ENCODE results near the gene DBN1. TPM values are rescaled to one million over a fixed set of nuclear protein-coding genes. Genes with fewer than 3 reads are reported as not detected.

The DBN1 gene
- total and polyA plus RNA-seq, 2 donors (not counting 1 experiment from before 2014, with no cell fraction given) = 1.4 to 1.9 TPM

DNA sequence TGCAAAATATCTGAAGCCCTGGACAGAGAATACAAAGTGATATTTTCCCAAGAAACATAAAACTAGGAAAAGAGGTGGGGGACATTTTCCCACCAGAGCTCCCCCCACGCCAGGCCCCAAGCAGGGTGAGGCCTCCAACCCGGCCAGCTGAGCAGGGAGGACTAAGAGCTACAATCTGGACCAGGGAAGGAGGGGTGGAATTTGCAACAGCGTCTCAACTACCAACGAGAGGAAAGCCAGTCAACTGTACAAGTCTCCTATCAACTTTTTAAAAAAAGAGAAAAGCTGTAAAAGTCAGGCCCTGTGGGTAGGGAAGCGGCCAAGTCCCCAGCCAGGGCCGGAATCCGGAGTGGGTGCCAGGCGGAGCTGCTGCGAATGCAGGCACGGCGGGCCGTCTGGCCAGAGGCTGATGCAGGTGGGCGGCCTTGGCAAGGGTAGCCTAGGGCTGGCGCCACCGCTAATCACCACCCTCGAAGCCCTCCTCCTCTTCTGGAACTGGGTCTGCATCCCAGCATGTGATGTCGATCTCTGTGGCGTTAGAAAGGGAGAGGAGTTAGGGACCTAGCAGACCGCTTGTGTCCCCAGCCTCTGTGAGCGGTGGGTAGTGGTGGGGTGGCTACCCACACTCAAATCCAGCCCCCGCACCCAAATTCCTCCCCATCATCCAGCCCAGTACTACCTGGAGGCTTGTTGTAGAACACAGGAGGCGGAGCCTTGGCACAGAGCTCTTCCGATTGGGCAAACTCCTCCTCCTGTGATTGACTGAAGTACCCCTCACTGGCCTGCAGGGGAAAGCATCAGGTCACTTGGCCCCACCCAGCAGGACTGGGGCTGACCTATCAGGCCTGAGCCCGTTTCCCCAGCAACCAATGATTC, 16.2 kb downstream of the DBN1 start:
- no peak overlapping the region for H3K9ac ChIP-seq (ENCODE audit: low read length)
- Mint-ChIP-seq H3K4me3 (peak overlapping the region; percentile 39), H3K27ac (peak overlapping the region; percentile 61), H3K27me3 (no peaks in the 10 kb centered on the region), H3K4me1 (peaks cover 22% of the 10 kb centered on the region), H3K9me3 (ENCODE audit: insufficient read depth) (no peaks in the 10 kb centered on the region)
- peaks cover 11% of the 10 kb centered on the region for H3K79me2 ChIP-seq (ENCODE audit: control insufficient read depth, insufficient read depth, low read length)
- peaks cover 17 to 31% of the 10 kb centered on the region in 2 donors for H3K4me1 ChIP-seq (ENCODE audit: control insufficient read depth in 2 of 2, insufficient read depth in 2 of 2, low read length in 2 of 2)
- CTCF ChIA-PET = interaction anchor here (0.9 to 21.3 kb wide), 18 partner anchors 9 to 149 kb away, joined by 3 to 628 read pairs (median 4); partner anchors contain the start of genes DBN1, DOK3, F12 and GRK6
- H3K4me3 ChIP-seq (ENCODE audit: control extremely low read depth in 1 of 5, extremely low read depth in 1 of 5, insufficient read depth in 1 of 5, low read depth in 2 of 5, low read length in 4 of 5) = no peak overlapping the region
- DNase-seq (peak; percentile 83), ATAC-seq (ENCODE audit: low read depth) (peak; percentile 18)
- H4K20me1 ChIP-seq (ENCODE audit: control insufficient read depth, insufficient read depth, low read length, poor library complexity, severe bottlenecking) = peaks cover 29% of the 10 kb centered on the region
- TF ChIP-seq EZH2 (IDR thresholded peaks at IDR 0.05; ENCODE audit: borderline replicate concordance, insufficient read depth, low read depth, low read length, poor library complexity, severe bottlenecking) = no peak
- TF ChIP-seq, protein P1, sequence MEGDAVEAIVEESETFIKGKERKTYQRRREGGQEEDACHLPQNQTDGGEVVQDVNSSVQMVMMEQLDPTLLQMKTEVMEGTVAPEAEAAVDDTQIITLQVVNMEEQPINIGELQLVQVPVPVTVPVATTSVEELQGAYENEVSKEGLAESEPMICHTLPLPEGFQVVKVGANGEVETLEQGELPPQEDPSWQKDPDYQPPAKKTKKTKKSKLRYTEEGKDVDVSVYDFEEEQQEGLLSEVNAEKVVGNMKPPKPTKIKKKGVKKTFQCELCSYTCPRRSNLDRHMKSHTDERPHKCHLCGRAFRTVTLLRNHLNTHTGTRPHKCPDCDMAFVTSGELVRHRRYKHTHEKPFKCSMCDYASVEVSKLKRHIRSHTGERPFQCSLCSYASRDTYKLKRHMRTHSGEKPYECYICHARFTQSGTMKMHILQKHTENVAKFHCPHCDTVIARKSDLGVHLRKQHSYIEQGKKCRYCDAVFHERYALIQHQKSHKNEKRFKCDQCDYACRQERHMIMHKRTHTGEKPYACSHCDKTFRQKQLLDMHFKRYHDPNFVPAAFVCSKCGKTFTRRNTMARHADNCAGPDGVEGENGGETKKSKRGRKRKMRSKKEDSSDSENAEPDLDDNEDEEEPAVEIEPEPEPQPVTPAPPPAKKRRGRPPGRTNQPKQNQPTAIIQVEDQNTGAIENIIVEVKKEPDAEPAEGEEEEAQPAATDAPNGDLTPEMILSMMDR (IDR thresholded peaks at IDR 0.05) = peak; percentile 60
- no peak overlapping the region for H3K27ac ChIP-seq (ENCODE audit: low read length in 2 of 2)
- H2AFZ ChIP-seq (ENCODE audit: insufficient read depth, low read depth, low read length, poor library complexity, severe bottlenecking) = no peak overlapping the region
- POLR2A ChIA-PET = interaction anchor here (0.5 to 6.7 kb wide), 6 partner anchors 26 to 140 kb away, joined by 3 to 87 read pairs (median 4); no protein-coding TSS in a partner anchor
- peaks cover 0 to 4% (median 0%) of the 10 kb centered on the region in 3 donors for H3K9me3 ChIP-seq (ENCODE audit: control extremely low read depth in 1 of 3, control insufficient read depth in 2 of 3, insufficient read depth in 1 of 3, low read length in 2 of 3)
- 92% methylated on average over 16 of the region's 24 CpGs for WGBS (ENCODE audit: insufficient coverage)
- intact Hi-C loops (cut with micrococcal nuclease) = loop anchor here (2.0 kb wide), 1 partner anchor 144 kb away; no protein-coding TSS in a partner anchor
- H3K4me2 ChIP-seq (replicated peaks; ENCODE audit: low read depth, low read length, poor library complexity, severe bottlenecking) = peak overlapping the region; percentile 99
- no peaks in the 10 kb centered on the region for H3K36me3 ChIP-seq (replicated peaks in 1 of 2; ENCODE audit: control extremely low read depth in 1 of 2, control insufficient read depth in 1 of 2, extremely low read depth in 1 of 2, insufficient read depth in 2 of 2, low read length in 1 of 2)
- no peaks in the 10 kb centered on the region for H3K27me3 ChIP-seq (replicated peaks in 1 of 4; ENCODE audit: control extremely low read depth in 1 of 4, control insufficient read depth in 3 of 4, insufficient read depth in 4 of 4, low read length in 3 of 4)

Data from B cell (primary cell).